PFSK-1 (cell line): ENCODE data around the gene TTLL13.

Source experiments
- FOXP2 ChIP-seq: optimal IDR thresholded peaks from 2 replicates; pipeline ENCODE3; 2011; ENCODE audit warnings: borderline replicate concordance, control low read depth, inconsistent platforms; ENCODE audit not compliant: insufficient read depth; ENCODE audit errors: extremely low read length, extremely low read depth
- POLR2AphosphoS5 ChIP-seq: IDR thresholded peaks from 2 replicates; pipeline ENCODE4 v1.6.1; 2012; ENCODE audit warnings: low read depth, mild to moderate bottlenecking, control low read depth, low read length, moderate library complexity
- REST ChIP-seq, 2 experiments: IDR thresholded peaks; 2 replicates each; pipeline versions ENCODE4 v1.6.1 to v1.8.0; 2011 to 2012; ENCODE audit warnings: low read depth in 2 of 2, low read length in 2 of 2, control low read depth in 1 of 2, inconsistent platforms in 1 of 2, mild to moderate bottlenecking in 1 of 2, moderate library complexity in 1 of 2; ENCODE audit not compliant: insufficient read depth in 1 of 2
- SIN3A ChIP-seq: IDR thresholded peaks from 2 replicates; pipeline ENCODE4 v1.6.1; 2012; ENCODE audit warnings: mild to moderate bottlenecking, low read length, moderate library complexity, borderline replicate concordance; ENCODE audit not compliant: insufficient read depth
- TAF1 ChIP-seq: IDR thresholded peaks from 2 replicates; pipeline ENCODE4 v1.6.1; 2012; ENCODE audit warnings: low read length, control low read depth, borderline replicate concordance; ENCODE audit not compliant: insufficient read depth

GRCh38 chr15:90213122-90213817 lies 36.1 kb upstream of the TTLL13 start:
- TF ChIP-seq REST (IDR thresholded peaks at IDR 0.05; ENCODE audit: insufficient read depth in 1 of 2, low read depth in 2 of 2, low read length in 2 of 2) = no peak
- no peak for TF ChIP-seq TAF1
- TF ChIP-seq POLR2AphosphoS5 = no peak
- no peak for TF ChIP-seq SIN3A
- no peak for TF ChIP-seq FOXP2
